ENCODE results near the gene NCR3LG1. TPM values are rescaled to one million over a fixed set of nuclear protein-coding genes. Genes with fewer than 3 reads are reported as not detected.

NCR3LG1 gene
- polyA plus RNA-seq, 1 of the 3 experiments (the other 2 are of a cell fraction), result 0.67 TPM

- Histone ChIP-seq H4K20me1 (ENCODE audit: insufficient read depth) (no peaks in the 10 kb centered on the region), H3F3A (replicated peaks; ENCODE audit: insufficient read depth) (no peaks in the 10 kb centered on the region), H3K9me3 (no peaks in the 10 kb centered on the region), H3K4me1 (ENCODE audit: control insufficient read depth in 1 of 2, insufficient read depth in 2 of 2, low read depth in 1 of 2, low read length in 1 of 2) (peaks cover 0 to 2% of the 10 kb centered on the region in 2 experiments; a peak in 1 of 4 replicates), H3K4me3 (ENCODE audit: low read depth in 2 of 2, low read length in 1 of 2) (no peak overlapping the region), H3K36me3 (replicated peaks in 1 of 2; ENCODE audit: control insufficient read depth in 1 of 2, insufficient read depth in 2 of 2, low read length in 1 of 2) (no peaks in the 10 kb centered on the region), H3K4me2 (no peak overlapping the region), H3K9ac (no peak overlapping the region), H3K27ac (ENCODE audit: low read depth in 2 of 2, low read length in 1 of 2) (no peak overlapping the region), H3K79me2 (ENCODE audit: insufficient read depth) (no peaks in the 10 kb centered on the region), H3K9me2 (no peaks in the 10 kb centered on the region), H3K27me3 (ENCODE audit: insufficient read depth) (no peaks in the 10 kb centered on the region), H2AFZ (ENCODE audit: low read depth) (no peak overlapping the region)
- POLR2A ChIA-PET, result no interaction called here
- DNase-seq, result no peak
- TF ChIP-seq, protein P1, sequence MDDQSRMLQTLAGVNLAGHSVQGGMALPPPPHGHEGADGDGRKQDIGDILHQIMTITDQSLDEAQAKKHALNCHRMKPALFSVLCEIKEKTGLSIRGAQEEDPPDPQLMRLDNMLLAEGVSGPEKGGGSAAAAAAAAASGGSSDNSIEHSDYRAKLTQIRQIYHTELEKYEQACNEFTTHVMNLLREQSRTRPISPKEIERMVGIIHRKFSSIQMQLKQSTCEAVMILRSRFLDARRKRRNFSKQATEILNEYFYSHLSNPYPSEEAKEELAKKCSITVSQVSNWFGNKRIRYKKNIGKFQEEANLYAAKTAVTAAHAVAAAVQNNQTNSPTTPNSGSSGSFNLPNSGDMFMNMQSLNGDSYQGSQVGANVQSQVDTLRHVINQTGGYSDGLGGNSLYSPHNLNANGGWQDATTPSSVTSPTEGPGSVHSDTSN (IDR thresholded peaks at IDR 0.05), result no peak
- TF ChIP-seq FOXJ3 (CRISPR knock-in tag; IDR thresholded peaks at IDR 0.05) (no peak), TEAD4 (IDR thresholded peaks at IDR 0.05; ENCODE audit: borderline replicate concordance, insufficient read depth) (no peak), EZH2phosphoT487 (IDR thresholded peaks at IDR 0.05; ENCODE audit: borderline replicate concordance, low read depth) (no peak), RFX5 (IDR thresholded peaks at IDR 0.05; ENCODE audit: low read length) (no peak), USF1 (IDR thresholded peaks at IDR 0.05; ENCODE audit: borderline replicate concordance, low read depth) (no peak), SMC3 (IDR thresholded peaks at IDR 0.05; ENCODE audit: low read depth, low read length) (no peak), ELF1 (IDR thresholded peaks at IDR 0.05) (no peak), FOSL2 (IDR thresholded peaks at IDR 0.05; ENCODE audit: borderline replicate concordance, low read depth) (no peak), SIN3A (IDR thresholded peaks at IDR 0.05; ENCODE audit: borderline replicate concordance, low read depth, low read length) (no peak), JUND (IDR thresholded peaks at IDR 0.05) (no peak), RAD21 (IDR thresholded peaks at IDR 0.05; ENCODE audit: low read length) (no peak), IRF3 (IDR thresholded peaks at IDR 0.05; ENCODE audit: low read depth, low read length) (no peak), POLR2AphosphoS5 (IDR thresholded peaks at IDR 0.05; ENCODE audit: low read depth, low read length) (no peak), TAF1 (IDR thresholded peaks at IDR 0.05; ENCODE audit: borderline replicate concordance, low read depth, low read length) (no peak), CHD2 (IDR thresholded peaks at IDR 0.05; ENCODE audit: low read length, partially characterized antibody) (no peak)
- TF ChIP-seq, protein P2, sequence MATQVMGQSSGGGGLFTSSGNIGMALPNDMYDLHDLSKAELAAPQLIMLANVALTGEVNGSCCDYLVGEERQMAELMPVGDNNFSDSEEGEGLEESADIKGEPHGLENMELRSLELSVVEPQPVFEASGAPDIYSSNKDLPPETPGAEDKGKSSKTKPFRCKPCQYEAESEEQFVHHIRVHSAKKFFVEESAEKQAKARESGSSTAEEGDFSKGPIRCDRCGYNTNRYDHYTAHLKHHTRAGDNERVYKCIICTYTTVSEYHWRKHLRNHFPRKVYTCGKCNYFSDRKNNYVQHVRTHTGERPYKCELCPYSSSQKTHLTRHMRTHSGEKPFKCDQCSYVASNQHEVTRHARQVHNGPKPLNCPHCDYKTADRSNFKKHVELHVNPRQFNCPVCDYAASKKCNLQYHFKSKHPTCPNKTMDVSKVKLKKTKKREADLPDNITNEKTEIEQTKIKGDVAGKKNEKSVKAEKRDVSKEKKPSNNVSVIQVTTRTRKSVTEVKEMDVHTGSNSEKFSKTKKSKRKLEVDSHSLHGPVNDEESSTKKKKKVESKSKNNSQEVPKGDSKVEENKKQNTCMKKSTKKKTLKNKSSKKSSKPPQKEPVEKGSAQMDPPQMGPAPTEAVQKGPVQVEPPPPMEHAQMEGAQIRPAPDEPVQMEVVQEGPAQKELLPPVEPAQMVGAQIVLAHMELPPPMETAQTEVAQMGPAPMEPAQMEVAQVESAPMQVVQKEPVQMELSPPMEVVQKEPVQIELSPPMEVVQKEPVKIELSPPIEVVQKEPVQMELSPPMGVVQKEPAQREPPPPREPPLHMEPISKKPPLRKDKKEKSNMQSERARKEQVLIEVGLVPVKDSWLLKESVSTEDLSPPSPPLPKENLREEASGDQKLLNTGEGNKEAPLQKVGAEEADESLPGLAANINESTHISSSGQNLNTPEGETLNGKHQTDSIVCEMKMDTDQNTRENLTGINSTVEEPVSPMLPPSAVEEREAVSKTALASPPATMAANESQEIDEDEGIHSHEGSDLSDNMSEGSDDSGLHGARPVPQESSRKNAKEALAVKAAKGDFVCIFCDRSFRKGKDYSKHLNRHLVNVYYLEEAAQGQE (IDR thresholded peaks at IDR 0.05; ENCODE audit: low read depth, low read length), result no peak
- TF ChIP-seq, protein P3, sequence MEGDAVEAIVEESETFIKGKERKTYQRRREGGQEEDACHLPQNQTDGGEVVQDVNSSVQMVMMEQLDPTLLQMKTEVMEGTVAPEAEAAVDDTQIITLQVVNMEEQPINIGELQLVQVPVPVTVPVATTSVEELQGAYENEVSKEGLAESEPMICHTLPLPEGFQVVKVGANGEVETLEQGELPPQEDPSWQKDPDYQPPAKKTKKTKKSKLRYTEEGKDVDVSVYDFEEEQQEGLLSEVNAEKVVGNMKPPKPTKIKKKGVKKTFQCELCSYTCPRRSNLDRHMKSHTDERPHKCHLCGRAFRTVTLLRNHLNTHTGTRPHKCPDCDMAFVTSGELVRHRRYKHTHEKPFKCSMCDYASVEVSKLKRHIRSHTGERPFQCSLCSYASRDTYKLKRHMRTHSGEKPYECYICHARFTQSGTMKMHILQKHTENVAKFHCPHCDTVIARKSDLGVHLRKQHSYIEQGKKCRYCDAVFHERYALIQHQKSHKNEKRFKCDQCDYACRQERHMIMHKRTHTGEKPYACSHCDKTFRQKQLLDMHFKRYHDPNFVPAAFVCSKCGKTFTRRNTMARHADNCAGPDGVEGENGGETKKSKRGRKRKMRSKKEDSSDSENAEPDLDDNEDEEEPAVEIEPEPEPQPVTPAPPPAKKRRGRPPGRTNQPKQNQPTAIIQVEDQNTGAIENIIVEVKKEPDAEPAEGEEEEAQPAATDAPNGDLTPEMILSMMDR (IDR thresholded peaks at IDR 0.05), result no peak
- WGBS (ENCODE audit: low lambda C conversion rate), result 78% methylated on average over 19 of the region's 19 CpGs
- CTCF ChIA-PET, result interaction anchor here (0.6 to 3.5 kb wide), 5 partner anchors 11 to 104 kb away, joined by 3 to 20 read pairs (median 5); partner anchors contain the start of gene KCNJ11
These were observed 48.6 kb downstream of the NCR3LG1 start for GRCh38 chr11:17400048-17400775.
